Keratinocyte (primary cell): ENCODE data around the gene DMRT1. TPM values are rescaled to one million over a fixed set of nuclear protein-coding genes. Genes with fewer than 3 reads are reported as not detected.
A peak's percentile ranks its signal among the peaks of the same experiment; 100 is the strongest.

Experiments
- DNase-seq: peaks from one replicate; pipeline ENCODE4 v3.0.0-alpha.2; 2011; ENCODE audit warnings: low read depth, missing footprints, low spot score
- FAIRE-seq: peaks from 2 replicates; lab custom pipeline; 2011; peaks lifted over from hg19 to GRCh38; lab: Jason Lieb, UNC
- H2AFZ ChIP-seq: 2 replicates; pipeline ENCODE4 v1.6.0; 2012; ENCODE audit warnings: low read length, control low read depth, inconsistent platforms; ENCODE audit not compliant: control insufficient read depth
- H3K27ac ChIP-seq: 2 replicates; pipeline ENCODE4 v1.5.1; 2011; ENCODE audit warnings: low read length; ENCODE audit not compliant: control insufficient read depth, insufficient read depth
- H3K27me3 ChIP-seq: 3 replicates; pipeline ENCODE4 v1.6.0; 2011; ENCODE audit warnings: low read length; ENCODE audit not compliant: control insufficient read depth, insufficient read depth; ENCODE audit errors: extremely low read depth
- H3K36me3 ChIP-seq, 2 experiments: 2 replicates in 1 of 2; 3 replicates in 1 of 2; pipeline ENCODE4 v1.5.1; 2011; ENCODE audit warnings: low read length in 2 of 2, mild to moderate bottlenecking in 1 of 2; ENCODE audit not compliant: control insufficient read depth in 2 of 2, insufficient read depth in 2 of 2; ENCODE audit errors: extremely low read depth in 1 of 2
- H3K4me1 ChIP-seq: 3 replicates; pipeline ENCODE4 v1.5.1; 2011; ENCODE audit warnings: low read length; ENCODE audit not compliant: control insufficient read depth, insufficient read depth; ENCODE audit errors: extremely low read depth
- H3K4me2 ChIP-seq: 3 replicates; pipeline ENCODE4 v1.6.0; 2011; ENCODE audit warnings: low read depth, low read length; ENCODE audit not compliant: control insufficient read depth, insufficient read depth; ENCODE audit errors: extremely low read depth
- H3K4me3 ChIP-seq, 3 experiments: fragments of 200-600 bp in 1 of 3; sonication (generic) in 1 of 3; 2 replicates in 2 of 3; 3 replicates in 1 of 3; pipeline ENCODE4 v1.5.1; 2011 to 2016; ENCODE audit warnings: low read length in 3 of 3, mild to moderate bottlenecking in 3 of 3, control low read depth in 2 of 3, inconsistent platforms in 1 of 3, low read depth in 1 of 3, mixed read lengths in 1 of 3, mixed run types in 1 of 3, moderate library complexity in 1 of 3; ENCODE audit not compliant: control insufficient read depth in 2 of 3, insufficient read depth in 2 of 3; ENCODE audit errors: extremely low read depth in 1 of 3
- H3K79me2 ChIP-seq: 2 replicates; pipeline ENCODE4 v1.6.0; 2012; ENCODE audit warnings: low read length; ENCODE audit not compliant: control insufficient read depth, insufficient read depth
- H3K9ac ChIP-seq: 3 replicates; pipeline ENCODE4 v1.6.0; 2011; ENCODE audit warnings: low read length; ENCODE audit not compliant: control insufficient read depth, insufficient read depth; ENCODE audit errors: extremely low read depth
- H3K9me1 ChIP-seq: 3 replicates; pipeline ENCODE4 v1.6.0; 2011; ENCODE audit warnings: low read length; ENCODE audit not compliant: control insufficient read depth, insufficient read depth; ENCODE audit errors: extremely low read depth
- H3K9me3 ChIP-seq: 2 replicates; pipeline ENCODE4 v1.5.1; 2012; ENCODE audit warnings: low read depth, low read length; ENCODE audit not compliant: control insufficient read depth
- H4K20me1 ChIP-seq: 3 replicates; pipeline ENCODE4 v1.6.0; 2011; ENCODE audit warnings: low read length; ENCODE audit not compliant: control insufficient read depth, insufficient read depth; ENCODE audit errors: extremely low read depth
- EZH2 ChIP-seq: IDR thresholded peaks from one replicate; pipeline ENCODE4 v1.6.1; 2012; ENCODE audit warnings: inconsistent platforms, mild to moderate bottlenecking, low read length, moderate library complexity
- dilution Hi-C: fragments of 300-500 bp; cut with MboI; formaldehyde crosslinking; loops from one replicate; pipeline ENCODE4 v1.7.0; 2020; ENCODE audit warnings: low sequenced_read_pairs; ENCODE audit not compliant: extremely low pct_ligation_motif_present
- polyA plus RNA-seq, 5 experiments: library from polyadenylated mRNA; depleted of rRNA in 3 of 5; stranded (reverse) in 3 of 5; stranded (forward) in 1 of 5; unstranded in 1 of 5; fragments of >200 nt; gene quantifications; 1 replicate in 1 of 5; 2 replicates in 3 of 5; 3 replicates in 1 of 5; pipeline versions ENCODE4 v1.2.1 to v1.2.3, GENCODE V29; 2011 to 2012; ENCODE audit warnings: missing spikeins in 2 of 5, low read depth in 1 of 5, low replicate concordance in 1 of 5
- small RNA-seq, 3 experiments: library from RNA; depleted of rRNA; stranded (forward); fragments of <200 nt; gene quantifications; one replicate each; pipeline ENCODE3, GENCODE V24; 2012; ENCODE audit warnings: low read depth in 3 of 3, low replicate concordance in 1 of 3; ENCODE audit not compliant: insufficient read length in 3 of 3
- TF ChIP-seq, protein P1 (sequence below), 3 experiments: IDR thresholded peaks in 1 of 3; conservative IDR thresholded peaks in 1 of 3; optimal IDR thresholded peaks in 1 of 3; 2 replicates in 2 of 3; 3 replicates in 1 of 3; pipeline versions ENCODE3 to v1.5.1; 2011; ENCODE audit warnings: low read length in 3 of 3, mild to moderate bottlenecking in 3 of 3, moderate library complexity in 2 of 3, control low read depth in 1 of 3, inconsistent platforms in 1 of 3; ENCODE audit not compliant: insufficient read depth in 2 of 3; ENCODE audit errors: extremely low read depth in 1 of 3

Gene DMRT1
- polyA plus RNA-seq, 1 donor (not counting 4 experiments of a cell fraction or from before 2014, with no cell fraction given), result not detected

DNA sequence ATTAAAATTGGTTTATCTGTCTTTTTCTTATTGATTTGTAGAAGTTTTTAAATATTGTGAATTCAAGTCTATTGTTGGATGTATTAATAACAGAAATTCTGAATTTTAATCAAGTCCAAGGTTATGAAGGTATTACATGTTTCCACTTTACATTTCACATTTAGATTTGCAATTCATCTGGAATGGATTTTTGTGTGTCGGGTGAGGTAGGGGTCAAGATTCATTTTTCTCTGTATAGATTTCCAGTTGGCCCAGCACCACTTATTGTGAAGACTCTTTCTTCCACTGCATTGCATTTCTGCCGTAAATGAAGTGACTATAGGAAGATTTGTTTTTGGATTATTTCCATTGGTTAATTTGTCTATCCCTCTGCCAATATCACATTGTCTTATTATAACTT lies 173.1 kb downstream of the DMRT1 start:
- TF ChIP-seq, protein P1, sequence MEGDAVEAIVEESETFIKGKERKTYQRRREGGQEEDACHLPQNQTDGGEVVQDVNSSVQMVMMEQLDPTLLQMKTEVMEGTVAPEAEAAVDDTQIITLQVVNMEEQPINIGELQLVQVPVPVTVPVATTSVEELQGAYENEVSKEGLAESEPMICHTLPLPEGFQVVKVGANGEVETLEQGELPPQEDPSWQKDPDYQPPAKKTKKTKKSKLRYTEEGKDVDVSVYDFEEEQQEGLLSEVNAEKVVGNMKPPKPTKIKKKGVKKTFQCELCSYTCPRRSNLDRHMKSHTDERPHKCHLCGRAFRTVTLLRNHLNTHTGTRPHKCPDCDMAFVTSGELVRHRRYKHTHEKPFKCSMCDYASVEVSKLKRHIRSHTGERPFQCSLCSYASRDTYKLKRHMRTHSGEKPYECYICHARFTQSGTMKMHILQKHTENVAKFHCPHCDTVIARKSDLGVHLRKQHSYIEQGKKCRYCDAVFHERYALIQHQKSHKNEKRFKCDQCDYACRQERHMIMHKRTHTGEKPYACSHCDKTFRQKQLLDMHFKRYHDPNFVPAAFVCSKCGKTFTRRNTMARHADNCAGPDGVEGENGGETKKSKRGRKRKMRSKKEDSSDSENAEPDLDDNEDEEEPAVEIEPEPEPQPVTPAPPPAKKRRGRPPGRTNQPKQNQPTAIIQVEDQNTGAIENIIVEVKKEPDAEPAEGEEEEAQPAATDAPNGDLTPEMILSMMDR (optimal IDR thresholded peaks at IDR 0.05 in 1 of 3, IDR thresholded peaks at IDR 0.05 in 1 of 3, conservative IDR thresholded peaks at IDR 0.05 in 1 of 3; ENCODE audit: extremely low read depth in 1 of 3, insufficient read depth in 2 of 3, low read length in 3 of 3), result no peak
- TF ChIP-seq EZH2, result no peak
- dilution Hi-C loops, result no loop called here
- Histone ChIP-seq H3K9me3 (no peaks in the 10 kb centered on the region), H3K79me2 (no peaks in the 10 kb centered on the region), H3K27ac (no peak overlapping the region), H3K27me3 (no peaks in the 10 kb centered on the region), H3K9ac (no peak overlapping the region), H3K4me3 (no peak overlapping the region), H3K4me2 (no peak overlapping the region), H3K9me1 (no peaks in the 10 kb centered on the region), H3K36me3 (no peaks in the 10 kb centered on the region), H2AFZ (no peak overlapping the region), H3K4me1 (no peaks in the 10 kb centered on the region), H4K20me1 (no peaks in the 10 kb centered on the region)
- FAIRE-seq (no peak), DNase-seq (no peak)

DNA sequence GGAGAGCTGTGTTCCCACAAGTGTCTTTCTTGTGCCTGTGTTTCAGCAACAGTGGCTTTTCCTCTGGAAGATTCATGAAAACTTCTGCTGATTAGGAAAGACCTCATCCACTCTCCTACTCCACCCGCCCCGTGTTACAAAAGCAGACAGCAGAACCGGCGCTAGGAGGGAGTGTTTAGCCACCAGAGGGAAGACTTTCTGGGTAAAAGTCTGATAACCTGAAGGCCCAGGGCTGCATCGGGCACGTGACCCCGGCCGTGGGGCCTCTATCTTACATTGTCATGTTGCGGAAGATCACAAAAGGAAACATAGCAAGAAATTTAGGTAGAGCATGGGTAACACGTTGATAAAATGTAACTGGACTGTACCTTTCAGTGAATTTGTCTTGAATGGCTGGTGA lies 176.6 kb downstream of the DMRT1 start:
- H3K27ac ChIP-seq, result no peak overlapping the region
- no peak overlapping the region for H3K4me3 ChIP-seq
- no peaks in the 10 kb centered on the region for H3K4me1 ChIP-seq
- FAIRE-seq (no peak), DNase-seq (no peak)
- H4K20me1 ChIP-seq, result no peaks in the 10 kb centered on the region
- H3K4me2 ChIP-seq, result no peak overlapping the region
- H3K27me3 ChIP-seq, result no peaks in the 10 kb centered on the region
- no peaks in the 10 kb centered on the region for H3K9me1 ChIP-seq
- H3K36me3 ChIP-seq, result no peaks in the 10 kb centered on the region
- TF ChIP-seq, protein P1 (optimal IDR thresholded peaks at IDR 0.05 in 1 of 3, IDR thresholded peaks at IDR 0.05 in 1 of 3, conservative IDR thresholded peaks at IDR 0.05 in 1 of 3; ENCODE audit: extremely low read depth in 1 of 3, insufficient read depth in 2 of 3, low read length in 3 of 3), result peak; percentile 35 to 54 (median 52)
- TF ChIP-seq EZH2, result no peak
- dilution Hi-C loops, result no loop called here
- no peak overlapping the region for H3K9ac ChIP-seq
- H3K9me3 ChIP-seq, result no peaks in the 10 kb centered on the region
- H3K79me2 ChIP-seq, result no peaks in the 10 kb centered on the region
- H2AFZ ChIP-seq, result no peak overlapping the region

Small RNAs within 50 kb of the gene (small RNA-seq; reads per million reads assigned to genes)
- 0 reads per million in 3 experiments for gene RNU6-1073P

Other genes starting within 250 kb of the DMRT1 start
- not detected in 3 replicates for gene DMRT3, start 135.0 kb downstream of the DMRT1 start, polyA plus RNA-seq
- 0.04 TPM in 1 of 3 replicates, not detected in the others for gene DMRT2, start 208.7 kb downstream of the DMRT1 start, polyA plus RNA-seq